Tibial artery (tissue), 4 donors: ENCODE data around the gene KLC4.
A peak's percentile ranks its signal among the peaks of the same experiment; 100 is the strongest.

Experiments
- DNase-seq, 2 donors: peaks; one replicate each; pipeline ENCODE4 v3.0.0-alpha.2; 2019
- H3K27ac ChIP-seq, 2 donors: fragments of 200-600 bp; sonication (generic) in 1 of 2; 1 replicate in 1 of 2; 2 replicates in 1 of 2; pipeline ENCODE4 v1.5.1; 2018 to 2019; ENCODE audit warnings: mild to moderate bottlenecking in 1 of 2
- H3K27me3 ChIP-seq, 2 donors: fragments of 200-600 bp; sonication (generic) in 1 of 2; one replicate each; pipeline versions ENCODE4 v1.5.1 to v1.6.0; 2016 to 2019
- H3K36me3 ChIP-seq, 3 donors: fragments of 200-600 bp; sonication (generic) in 2 of 3; one replicate each; pipeline ENCODE4 v1.5.1; 2016 to 2019; ENCODE audit warnings: mild to moderate bottlenecking in 2 of 3
- H3K4me1 ChIP-seq, 4 donors: fragments of 200-600 bp; sonication (generic) in 2 of 4; 1 replicate in 3 of 4; 2 replicates in 1 of 4; pipeline ENCODE4 v1.5.1; 2016 to 2019
- H3K4me3 ChIP-seq, 2 donors: fragments of 200-600 bp; sonication (generic) in 1 of 2; 1 replicate in 1 of 2; 2 replicates in 1 of 2; pipeline ENCODE4 v1.5.1; 2018 to 2019; ENCODE audit warnings: mild to moderate bottlenecking in 2 of 2
- H3K9me3 ChIP-seq, 3 donors: fragments of 200-600 bp; sonication (generic) in 1 of 3; one replicate each; pipeline ENCODE4 v1.5.1; 2016 to 2019
- CTCF ChIP-seq, 2 experiments: fragments of 200-600 bp in 1 of 2; fragments of 450-650 bp in 1 of 2; IDR thresholded peaks; one replicate each; pipeline ENCODE4 v1.5.1; 2017 to 2019; ENCODE audit warnings: antibody characterized with exemption in 2 of 2, mild to moderate bottlenecking in 1 of 2, moderate library complexity in 1 of 2
- intact Hi-C: fragments of 100-400 bp; cut with DNase I; formaldehyde crosslinking; loops from one replicate; pipeline ENCODE4 v1.15.0; 2023; ENCODE audit warnings: low total_unique reads

KLC4 gene

GRCh38 chr6:43097098-43097489 lies 37.7 kb downstream of the KLC4 start:
- no peak for TF ChIP-seq CTCF (IDR thresholded peaks at IDR 0.05)
- Histone ChIP-seq H3K4me3 (no peak overlapping the region), H3K36me3 (no peaks in the 10 kb centered on the region), H3K27me3 (no peaks in the 10 kb centered on the region), H3K27ac (peak overlapping the region in 1 of 2 donors; percentile 3), H3K9me3 (no peaks in the 10 kb centered on the region), H3K4me1 (peaks cover 0 to 16% (median 11%) of the 10 kb centered on the region in 4 donors)
- intact Hi-C loops: no loop called here
- no peak for DNase-seq

- Histone ChIP-seq H3K4me3 (no peak overlapping the region), H3K27ac (no peak overlapping the region), H3K36me3 (no peaks in the 10 kb centered on the region), H3K4me1 (peaks cover 0 to 16% (median 11%) of the 10 kb centered on the region in 4 donors), H3K9me3 (no peaks in the 10 kb centered on the region), H3K27me3 (no peaks in the 10 kb centered on the region)
- no peak for DNase-seq
- no peak for TF ChIP-seq CTCF (IDR thresholded peaks at IDR 0.05)
- intact Hi-C loops: no loop called here
These were observed 38.1 kb downstream of the KLC4 start for GRCh38 chr6:43097502-43097901.

GRCh38 chr6:43101497-43101896 lies 42.1 kb downstream of the KLC4 start:
- no peak for TF ChIP-seq CTCF (IDR thresholded peaks at IDR 0.05)
- intact Hi-C loops: no loop called here
- Histone ChIP-seq H3K36me3 (no peaks in the 10 kb centered on the region), H3K27ac (no peak overlapping the region), H3K4me1 (peaks cover 0 to 10% (median 9%) of the 10 kb centered on the region in 4 donors), H3K9me3 (no peaks in the 10 kb centered on the region), H3K4me3 (no peak overlapping the region), H3K27me3 (no peaks in the 10 kb centered on the region)
- DNase-seq: no peak

- Histone ChIP-seq H3K36me3 (no peaks in the 10 kb centered on the region), H3K27ac (no peak overlapping the region), H3K4me3 (no peak overlapping the region), H3K4me1 (no peaks in the 10 kb centered on the region), H3K9me3 (no peaks in the 10 kb centered on the region), H3K27me3 (no peaks in the 10 kb centered on the region)
- intact Hi-C loops: no loop called here
- no peak for DNase-seq
- TF ChIP-seq CTCF (IDR thresholded peaks at IDR 0.05): no peak
These were observed 43.9 kb downstream of the KLC4 start for GRCh38 chr6:43103253-43103876.

GRCh38 chr6:43105538-43106222 lies 46.2 kb downstream of the KLC4 start:
- H3K27me3 ChIP-seq: no peaks in the 10 kb centered on the region
- no peaks in the 10 kb centered on the region for H3K36me3 ChIP-seq
- H3K27ac ChIP-seq: no peak overlapping the region
- no peaks in the 10 kb centered on the region for H3K4me1 ChIP-seq
- intact Hi-C loops: no loop called here
- no peak for DNase-seq
- H3K9me3 ChIP-seq: no peaks in the 10 kb centered on the region
- no peak for TF ChIP-seq CTCF (IDR thresholded peaks at IDR 0.05)
- no peak overlapping the region for H3K4me3 ChIP-seq
